Brain microvascular endothelial cell (primary cell): ENCODE results near the gene CD14.
A peak's percentile ranks its signal among the peaks of the same experiment; 100 is the strongest.
"Not testable (repeated sequence)": the region's sequence is repeated elsewhere in the genome, so short reads cannot be mapped to it uniquely, and the experiment has no call there.

Source experiments
- DNase-seq: peaks from one replicate; pipeline ENCODE4 v3.0.0-alpha.2; 2020
- H3K27ac ChIP-seq: fragments of 250-450 bp; sonication (Bioruptor Pico); 2 replicates; pipeline ENCODE4 v1.5.1; 2020; ENCODE audit warnings: mild to moderate bottlenecking, moderate library complexity
- H3K27me3 ChIP-seq: fragments of 250-450 bp; sonication (Bioruptor Pico); replicated peaks from 2 replicates; pipeline ENCODE4 v1.5.1; 2020; ENCODE audit warnings: mild to moderate bottlenecking
- H3K36me3 ChIP-seq: fragments of 250-450 bp; sonication (Bioruptor Pico); replicated peaks from 2 replicates; pipeline ENCODE4 v1.5.1; 2020; ENCODE audit warnings: mild to moderate bottlenecking
- H3K4me3 ChIP-seq: 2 replicates; pipeline ENCODE4 v1.5.1; 2011; ENCODE audit warnings: low read depth, mild to moderate bottlenecking, control low read depth, low read length, moderate library complexity
- CTCF ChIP-seq: IDR thresholded peaks from 2 replicates; pipeline ENCODE4 v1.5.1; 2011; ENCODE audit warnings: low read depth, mild to moderate bottlenecking, moderate library complexity, low read length, control low read depth, inconsistent platforms; ENCODE audit errors: missing control alignments
- in situ Hi-C: cut with HindIII; loops from 2 replicates; pipeline ENCODE4 v1.10.0; 2017; ENCODE audit warnings: low sequenced_read_pairs, low pct_ligation_motif_present

Gene CD14

GRCh38 chr5:140664030-140664358 is 31.0 kb upstream of the CD14 start:
- Histone ChIP-seq H3K27ac (peak overlapping the region; percentile 72), H3K27me3 (no peaks in the 10 kb centered on the region), H3K36me3 (peaks cover 50% of the 10 kb centered on the region), H3K4me3 (peak overlapping the region; percentile 98)
- DNase-seq = no peak
- in situ Hi-C loops = no loop called here
- no peak for TF ChIP-seq CTCF

GRCh38 chr5:140660371-140660770 is 27.4 kb upstream of the CD14 start:
- H3K27me3 ChIP-seq, in situ Hi-C loops, H3K4me3 ChIP-seq, DNase-seq, H3K27ac ChIP-seq: not testable (repeated sequence)
- peaks cover 70% of the 10 kb centered on the region for H3K36me3 ChIP-seq

GRCh38 chr5:140658870-140659269 is 25.9 kb upstream of the CD14 start:
- Histone ChIP-seq H3K27ac (no peak overlapping the region), H3K4me3 (no peak overlapping the region), H3K36me3 (peaks cover 82% of the 10 kb centered on the region), H3K27me3 (no peaks in the 10 kb centered on the region)
- no peak for DNase-seq
- in situ Hi-C loops = no loop called here
- no peak for TF ChIP-seq CTCF

- no peaks in the 10 kb centered on the region for H3K27me3 ChIP-seq
- H3K36me3 ChIP-seq = peaks cover 38% of the 10 kb centered on the region
- DNase-seq = no peak
- peak overlapping the region; percentile 43 for H3K27ac ChIP-seq
- peak; percentile 5 for TF ChIP-seq CTCF
- in situ Hi-C loops = no loop called here
- H3K4me3 ChIP-seq = peak overlapping the region; percentile 95
These were observed 14.1 kb upstream of the CD14 start for GRCh38 chr5:140647042-140647419.

- no peak for TF ChIP-seq CTCF
- in situ Hi-C loops = no loop called here
- peaks cover 13% of the 10 kb centered on the region for H3K36me3 ChIP-seq
- no peak overlapping the region for H3K4me3 ChIP-seq
- H3K27ac ChIP-seq = no peak overlapping the region
- H3K27me3 ChIP-seq = no peaks in the 10 kb centered on the region
- no peak for DNase-seq
These were observed 9.7 kb upstream of the CD14 start for GRCh38 chr5:140642718-140643117.

- Histone ChIP-seq H3K36me3 (peaks cover 13% of the 10 kb centered on the region), H3K27me3 (no peaks in the 10 kb centered on the region), H3K4me3 (no peak overlapping the region), H3K27ac (no peak overlapping the region)
- TF ChIP-seq CTCF = no peak
- no peak for DNase-seq
- in situ Hi-C loops = no loop called here
These were observed 8.7 kb upstream of the CD14 start for GRCh38 chr5:140641716-140642115.
